Sigmoid colon (tissue), 7 donors: ENCODE data around the gene ANKDD1B. TPM values are rescaled to one million over a fixed set of nuclear protein-coding genes. Genes with fewer than 3 reads are reported as not detected.

Source experiments
- DNase-seq: peaks from one replicate; pipeline ENCODE4 v3.0.0-alpha.2; 2019
- H3K27ac ChIP-seq, 4 donors: fragments of 200-600 bp; sonication (generic); one replicate each; pipeline ENCODE4 v1.5.1; 2016 to 2019; ENCODE audit warnings: mild to moderate bottlenecking in 1 of 4
- H3K27me3 ChIP-seq, 3 donors: fragments of 200-600 bp; sonication (generic); one replicate each; pipeline ENCODE4 v1.5.1; 2019; ENCODE audit warnings: mild to moderate bottlenecking in 1 of 3
- H3K36me3 ChIP-seq, 4 donors: fragments of 200-600 bp; sonication (generic); one replicate each; pipeline ENCODE4 v1.5.1; 2016 to 2019
- H3K4me1 ChIP-seq, 4 donors: fragments of 200-600 bp; sonication (generic); one replicate each; pipeline ENCODE4 v1.5.1; 2017 to 2019
- H3K4me3 ChIP-seq, 4 donors: fragments of 200-600 bp; sonication (generic); one replicate each; pipeline ENCODE4 v1.5.1; 2017 to 2019; ENCODE audit warnings: mild to moderate bottlenecking in 2 of 4, moderate library complexity in 1 of 4
- H3K9me3 ChIP-seq, 4 donors: fragments of 200-600 bp in 3 of 4; sonication (generic) in 3 of 4; one replicate each; pipeline versions ENCODE4 v1.5.1 to v1.6.1; 2013 to 2019
- CTCF ChIP-seq, 4 experiments: fragments of 450-650 bp in 3 of 4; fragments of 200-600 bp in 1 of 4; IDR thresholded peaks; one replicate each; pipeline ENCODE4 v1.5.1; 2016 to 2019; ENCODE audit warnings: antibody characterized with exemption in 4 of 4, mild to moderate bottlenecking in 3 of 4, moderate library complexity in 2 of 4
- EP300 ChIP-seq, 4 donors: sonication (generic); formaldehyde crosslinking; IDR thresholded peaks; one replicate each; pipeline ENCODE4 v1.6.1; 2017; ENCODE audit warnings: antibody characterized with exemption in 4 of 4
- POLR2A ChIP-seq, 2 donors: fragments of 450-650 bp; IDR thresholded peaks; one replicate each; pipeline ENCODE4 v1.6.1; 2016; ENCODE audit warnings: antibody characterized with exemption in 2 of 2, mild to moderate bottlenecking in 2 of 2, moderate library complexity in 2 of 2
- POLR2AphosphoS5 ChIP-seq, 4 donors: sonication (generic); formaldehyde crosslinking; IDR thresholded peaks; one replicate each; pipeline ENCODE4 v1.6.1; 2017; ENCODE audit warnings: antibody characterized with exemption in 4 of 4
- WGBS, 2 donors: extraction: QIAGEN DNeasy Blood & Tissue Kit; methylation state at CpG; one replicate each; pipeline ENCODE4 v1.1.7; 2013; 5-methylcytosine and 5-hydroxymethylcytosine counted together
- intact Hi-C: fragments of 100-400 bp; cut with DNase I; formaldehyde crosslinking; loops from one replicate; pipeline ENCODE4 v1.15.1; 2023
- polyA plus RNA-seq, 3 donors: library from polyadenylated mRNA; stranded (reverse); fragments of 200-250 nt; gene quantifications; one replicate each; pipeline ENCODE4 v1.2.3, GENCODE V29; 2013
- total RNA-seq, 4 donors: library from RNA; depleted of rRNA; stranded (reverse); fragments of >200 nt; gene quantifications; one replicate each; pipeline ENCODE4 v1.1.0, GENCODE V29; 2016
- donor health status: healthy with polysubstance abuse.
- donor health status: Bipolar disorder and iron deficiency.
- donor health status: healthy.

The ANKDD1B gene
- total and polyA plus RNA-seq, 7 donors = 0.36 to 3.0 (median 1.8) TPM; not detected in 2

- intact Hi-C loops = no loop called here
- 10 to 20% methylated on average over 10 of the region's 10 CpGs for WGBS, 2 donors
- Histone ChIP-seq H3K9me3 (no peaks in the 10 kb centered on the region), H3K36me3 (peaks cover 0 to 18% (median 0%) of the 10 kb centered on the region in 4 donors), H3K27me3 (no peaks in the 10 kb centered on the region), H3K27ac (peak overlapping the region in 1 of 4 donors; percentile 5), H3K4me1 (peaks cover 0 to 12% (median 0%) of the 10 kb centered on the region in 4 donors), H3K4me3 (no peak overlapping the region)
- no peak for TF ChIP-seq POLR2A (IDR thresholded peaks at IDR 0.05)
- no peak for TF ChIP-seq POLR2AphosphoS5 (IDR thresholded peaks at IDR 0.05)
- no peak for TF ChIP-seq CTCF (IDR thresholded peaks at IDR 0.05)
- no peak for TF ChIP-seq EP300 (IDR thresholded peaks at IDR 0.05)
- no peak for DNase-seq
Observed at GRCh38 chr5:75668977-75669689, 57.9 kb downstream of the ANKDD1B start.

GRCh38 chr5:75670577-75670976 lies 59.3 kb downstream of the ANKDD1B start:
- no peaks in the 10 kb centered on the region for H3K9me3 ChIP-seq
- no peaks in the 10 kb centered on the region for H3K27me3 ChIP-seq
- no peak for DNase-seq
- intact Hi-C loops = loop anchor here (10.0 kb wide), 1 partner anchor 616 kb away; the partner anchor contains the start of gene GCNT4
- H3K4me1 ChIP-seq = peaks cover 0 to 12% (median 0%) of the 10 kb centered on the region in 4 donors
- TF ChIP-seq POLR2A (IDR thresholded peaks at IDR 0.05) (no peak), CTCF (IDR thresholded peaks at IDR 0.05) (no peak), EP300 (IDR thresholded peaks at IDR 0.05) (no peak), POLR2AphosphoS5 (IDR thresholded peaks at IDR 0.05) (no peak)
- peaks cover 0 to 32% (median 0%) of the 10 kb centered on the region in 4 donors for H3K36me3 ChIP-seq
- H3K4me3 ChIP-seq = no peak overlapping the region
- WGBS, 2 donors = 72 to 86% methylated on average over 3 of the region's 3 CpGs
- H3K27ac ChIP-seq = no peak overlapping the region

- no peak overlapping the region for H3K4me3 ChIP-seq
- TF ChIP-seq CTCF (IDR thresholded peaks at IDR 0.05) (no peak), EP300 (IDR thresholded peaks at IDR 0.05) (no peak), POLR2A (IDR thresholded peaks at IDR 0.05) (no peak), POLR2AphosphoS5 (IDR thresholded peaks at IDR 0.05) (no peak)
- H3K9me3 ChIP-seq = no peaks in the 10 kb centered on the region
- no peak for DNase-seq
- H3K27ac ChIP-seq = no peak overlapping the region
- H3K27me3 ChIP-seq = no peaks in the 10 kb centered on the region
- H3K36me3 ChIP-seq = peaks cover 0 to 41% (median 0%) of the 10 kb centered on the region in 4 donors
- WGBS, 2 donors = 46 to 47% methylated on average over 2 of the region's 2 CpGs
- intact Hi-C loops = loop anchor here (10.0 kb wide), 1 partner anchor 617 kb away; the partner anchor contains the start of gene GCNT4
- H3K4me1 ChIP-seq = peaks cover 0 to 12% (median 0%) of the 10 kb centered on the region in 4 donors
Observed at GRCh38 chr5:75671506-75671905, 60.3 kb downstream of the ANKDD1B start.

- H3K4me1 ChIP-seq = peaks cover 0 to 12% (median 0%) of the 10 kb centered on the region in 4 donors
- DNase-seq = no peak
- TF ChIP-seq CTCF (IDR thresholded peaks at IDR 0.05) (no peak), EP300 (IDR thresholded peaks at IDR 0.05) (no peak), POLR2A (IDR thresholded peaks at IDR 0.05) (no peak), POLR2AphosphoS5 (IDR thresholded peaks at IDR 0.05) (no peak)
- H3K36me3 ChIP-seq = peaks cover 0 to 41% (median 0%) of the 10 kb centered on the region in 4 donors
- no peaks in the 10 kb centered on the region for H3K27me3 ChIP-seq
- no peak overlapping the region for H3K4me3 ChIP-seq
- no peak overlapping the region for H3K27ac ChIP-seq
- intact Hi-C loops = loop anchor here (10.0 kb wide), 1 partner anchor 618 kb away; the partner anchor contains the start of gene GCNT4
- no peaks in the 10 kb centered on the region for H3K9me3 ChIP-seq
- 85 to 86% methylated on average over 3 of the region's 3 CpGs for WGBS, 2 donors
Observed at GRCh38 chr5:75672616-75673015, 61.4 kb downstream of the ANKDD1B start.
